ENCODE results near the gene GAK.

GAK gene

GRCh38 chr4:870951-871350 lies 61.2 kb downstream of the GAK start:
- TF ChIP-seq, protein P1, sequence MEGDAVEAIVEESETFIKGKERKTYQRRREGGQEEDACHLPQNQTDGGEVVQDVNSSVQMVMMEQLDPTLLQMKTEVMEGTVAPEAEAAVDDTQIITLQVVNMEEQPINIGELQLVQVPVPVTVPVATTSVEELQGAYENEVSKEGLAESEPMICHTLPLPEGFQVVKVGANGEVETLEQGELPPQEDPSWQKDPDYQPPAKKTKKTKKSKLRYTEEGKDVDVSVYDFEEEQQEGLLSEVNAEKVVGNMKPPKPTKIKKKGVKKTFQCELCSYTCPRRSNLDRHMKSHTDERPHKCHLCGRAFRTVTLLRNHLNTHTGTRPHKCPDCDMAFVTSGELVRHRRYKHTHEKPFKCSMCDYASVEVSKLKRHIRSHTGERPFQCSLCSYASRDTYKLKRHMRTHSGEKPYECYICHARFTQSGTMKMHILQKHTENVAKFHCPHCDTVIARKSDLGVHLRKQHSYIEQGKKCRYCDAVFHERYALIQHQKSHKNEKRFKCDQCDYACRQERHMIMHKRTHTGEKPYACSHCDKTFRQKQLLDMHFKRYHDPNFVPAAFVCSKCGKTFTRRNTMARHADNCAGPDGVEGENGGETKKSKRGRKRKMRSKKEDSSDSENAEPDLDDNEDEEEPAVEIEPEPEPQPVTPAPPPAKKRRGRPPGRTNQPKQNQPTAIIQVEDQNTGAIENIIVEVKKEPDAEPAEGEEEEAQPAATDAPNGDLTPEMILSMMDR (IDR thresholded peaks at IDR 0.05; ENCODE audit: low read depth, low read length) = no peak
- no peak for DNase-seq (ENCODE audit: low read depth in 2 of 2)
- H3K4me3 ChIP-seq (replicated peaks in 1 of 2; ENCODE audit: low read depth in 2 of 2, low read length in 2 of 2) = no peak overlapping the region

- no peak overlapping the region for H3K4me3 ChIP-seq (replicated peaks in 1 of 2; ENCODE audit: low read depth in 2 of 2, low read length in 2 of 2)
- no peak for DNase-seq (ENCODE audit: low read depth in 2 of 2)
- TF ChIP-seq, protein P1 (IDR thresholded peaks at IDR 0.05; ENCODE audit: low read depth, low read length) = no peak
Observed at GRCh38 chr4:869776-870175, 62.3 kb downstream of the GAK start.

GRCh38 chr4:868421-868820 lies 63.7 kb downstream of the GAK start:
- TF ChIP-seq, protein P1 (IDR thresholded peaks at IDR 0.05; ENCODE audit: low read depth, low read length) = no peak
- DNase-seq (ENCODE audit: low read depth in 2 of 2) = no peak
- no peak overlapping the region for H3K4me3 ChIP-seq (replicated peaks in 1 of 2; ENCODE audit: low read depth in 2 of 2, low read length in 2 of 2)

DNA sequence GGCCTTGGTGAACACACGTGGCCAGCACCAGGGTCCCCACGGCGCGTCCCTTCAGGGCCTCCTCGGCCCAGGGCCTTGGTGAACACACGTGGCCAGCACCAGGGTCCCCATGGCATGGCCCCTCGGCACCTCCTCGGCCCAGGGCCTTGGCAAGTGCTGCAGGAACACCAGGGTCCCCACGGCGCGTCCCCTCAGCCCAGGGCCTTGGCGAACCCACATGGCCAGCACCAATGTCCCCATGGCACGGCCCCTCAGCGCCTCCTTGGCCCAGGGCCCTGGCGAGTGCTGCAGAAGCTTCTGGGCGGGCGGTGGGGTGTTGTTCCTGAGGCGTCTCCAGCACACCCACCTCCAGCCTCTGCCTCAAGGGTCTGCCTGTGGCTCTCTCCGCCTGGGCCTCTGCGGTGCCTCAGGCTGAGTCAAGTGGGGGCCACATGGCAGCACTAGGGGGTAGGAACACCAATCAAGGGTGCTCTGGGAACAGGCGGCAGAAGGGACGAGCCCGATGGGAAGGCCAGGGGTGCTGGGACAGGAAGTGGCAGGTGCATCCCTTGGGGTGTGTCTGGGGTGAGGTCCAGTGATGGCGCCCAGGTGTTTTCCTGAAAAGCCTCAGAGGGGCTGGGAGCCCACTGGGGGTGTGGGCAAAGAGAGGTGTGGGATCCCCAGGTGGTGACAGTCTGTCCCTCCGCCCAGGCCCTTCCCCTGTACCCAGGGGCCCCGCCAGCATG lies 64.4 kb downstream of the GAK start:
- TF ChIP-seq, protein P1 (IDR thresholded peaks at IDR 0.05; ENCODE audit: low read depth, low read length) = no peak
- no peak overlapping the region for H3K4me3 ChIP-seq (replicated peaks in 1 of 2; ENCODE audit: low read depth in 2 of 2, low read length in 2 of 2)
- DNase-seq (ENCODE audit: low read depth in 2 of 2) = no peak

DNA sequence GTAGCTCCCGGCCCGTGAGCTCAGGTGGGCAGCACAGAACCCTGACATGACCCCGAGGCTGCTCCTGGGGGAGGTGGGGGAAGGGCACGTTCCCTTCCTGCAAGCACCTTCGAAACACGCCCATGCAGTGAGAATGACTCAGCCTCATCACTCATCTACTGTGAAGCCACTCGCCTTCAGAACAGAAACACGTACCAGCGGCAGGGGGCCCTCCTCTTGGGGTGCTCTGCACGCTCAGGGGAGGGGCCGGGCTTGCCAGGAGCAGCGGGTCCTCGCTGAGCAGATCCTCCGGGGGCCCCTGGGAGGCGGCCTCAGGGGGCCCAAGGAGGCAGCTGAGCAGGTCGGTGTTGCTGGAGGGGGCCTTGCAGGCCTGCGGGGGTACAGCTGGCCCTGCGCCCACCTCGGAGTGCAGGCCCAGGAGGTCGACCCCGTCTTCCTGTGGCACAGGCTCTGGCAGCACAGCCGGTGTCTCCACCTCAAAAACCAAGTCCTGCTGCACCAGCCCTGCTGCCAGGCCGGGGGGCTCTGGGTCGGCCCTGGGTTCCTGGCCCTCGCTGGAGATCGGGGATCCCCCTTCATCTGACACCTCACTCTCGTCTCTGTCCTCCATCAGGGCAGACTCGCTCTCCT lies 65.2 kb downstream of the GAK start:
- DNase-seq (ENCODE audit: low read depth in 2 of 2) = no peak
- no peak overlapping the region for H3K4me3 ChIP-seq (replicated peaks in 1 of 2; ENCODE audit: low read depth in 2 of 2, low read length in 2 of 2)
- TF ChIP-seq, protein P1 (IDR thresholded peaks at IDR 0.05; ENCODE audit: low read depth, low read length) = no peak

DNA sequence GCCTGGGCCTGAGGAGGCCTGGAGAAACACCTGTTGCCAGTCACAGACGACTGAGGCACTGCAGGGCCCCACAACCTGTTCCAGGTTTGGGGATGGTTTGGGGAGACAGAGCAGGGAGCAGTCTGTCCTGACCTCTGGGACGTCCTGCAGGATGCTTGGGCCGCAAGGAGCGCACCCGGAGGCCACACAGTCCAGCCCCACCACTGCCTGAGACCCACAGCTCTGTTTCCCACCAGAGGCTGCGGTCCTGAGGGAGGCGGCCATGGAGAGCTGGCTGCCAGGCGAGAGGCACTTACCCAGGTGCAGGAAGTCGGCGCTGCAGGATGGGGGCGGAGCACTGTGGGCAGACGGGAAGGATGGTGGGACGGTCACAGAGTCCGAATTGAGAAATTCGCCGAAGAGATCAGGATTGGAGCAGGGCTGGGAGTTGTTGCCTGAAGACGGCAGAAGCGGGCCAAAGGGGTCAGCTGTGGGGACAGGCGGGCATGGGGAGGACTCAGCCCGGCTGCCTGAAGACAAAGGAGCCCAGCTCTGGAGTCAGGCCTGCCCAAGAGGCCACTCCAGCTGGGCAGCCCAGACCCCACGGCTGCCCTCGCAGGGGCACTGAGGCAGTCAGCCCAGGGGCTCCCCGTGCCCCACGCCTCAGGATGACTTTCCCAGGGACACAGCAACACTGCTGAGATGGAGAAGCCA lies 65.9 kb downstream of the GAK start:
- DNase-seq (ENCODE audit: low read depth in 2 of 2) = no peak
- TF ChIP-seq, protein P1 (IDR thresholded peaks at IDR 0.05; ENCODE audit: low read depth, low read length) = no peak
- H3K4me3 ChIP-seq (replicated peaks in 1 of 2; ENCODE audit: low read depth in 2 of 2, low read length in 2 of 2) = no peak overlapping the region
